ENCODE measurements around the gene ZNG1B.
"Not testable (repeated sequence)": the region's sequence is repeated elsewhere in the genome, so short reads cannot be mapped to it uniquely, and the experiment has no call there.

Gene ZNG1B

GRCh38 chr2:113503094-113504042 lies 65.9 kb downstream of the ZNG1B start:
- peak overlapping the region; percentile 1 for H3K4me3 ChIP-seq (ENCODE audit: low read depth, low read length)

GRCh38 chr2:113504081-113504480 lies 66.6 kb downstream of the ZNG1B start:
- H3K4me3 ChIP-seq (ENCODE audit: low read depth, low read length) = not testable (repeated sequence)

GRCh38 chr2:113507394-113508140 lies 70.1 kb downstream of the ZNG1B start:
- H3K4me3 ChIP-seq (ENCODE audit: low read depth, low read length) = not testable (repeated sequence)

GRCh38 chr2:113508187-113508586 lies 70.7 kb downstream of the ZNG1B start:
- H3K4me3 ChIP-seq (ENCODE audit: low read depth, low read length) = not testable (repeated sequence)

DNA sequence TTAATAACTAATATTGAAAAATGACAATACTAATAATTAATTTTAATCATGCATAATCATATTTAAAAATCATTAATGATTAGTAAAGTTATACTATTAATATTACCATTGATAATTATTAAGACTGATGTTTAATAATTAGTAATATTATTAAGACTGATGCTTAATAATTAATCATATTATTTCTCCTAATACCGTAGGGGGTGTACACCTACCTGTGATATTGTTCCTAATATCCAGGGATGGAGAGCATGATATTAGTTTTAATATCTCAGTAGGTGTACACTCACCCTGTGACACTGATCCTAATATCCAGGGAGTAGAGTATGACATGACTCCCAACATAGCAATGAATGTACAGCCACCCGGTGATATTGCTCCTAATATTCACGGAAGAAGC lies 73.4 kb downstream of the ZNG1B start:
- H3K4me3 ChIP-seq (ENCODE audit: low read depth, low read length) = not testable (repeated sequence)

- H3K4me3 ChIP-seq (ENCODE audit: low read depth, low read length) = not testable (repeated sequence)
Observed at GRCh38 chr2:113511859-113512258, 74.4 kb downstream of the ZNG1B start.

DNA sequence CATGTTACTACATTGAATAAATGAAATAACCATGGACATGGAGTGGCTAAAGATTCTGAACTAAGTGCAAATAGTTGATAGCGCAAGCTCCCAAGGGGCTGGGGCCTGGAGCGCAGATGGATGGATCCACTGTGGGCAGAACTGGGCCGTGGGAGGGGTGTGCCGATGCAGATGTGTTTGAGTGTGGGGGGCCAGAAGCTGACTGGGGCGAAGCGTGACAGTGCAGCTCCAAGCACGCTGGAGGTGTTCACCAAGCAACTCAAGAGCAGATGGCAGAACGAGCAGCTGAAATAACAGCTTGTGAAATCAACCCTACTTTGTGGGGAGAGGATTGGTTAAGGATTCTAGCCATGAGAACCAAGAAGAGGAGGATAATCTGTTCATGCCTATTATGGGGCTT lies 78.0 kb downstream of the ZNG1B start:
- H3K4me3 ChIP-seq (ENCODE audit: low read depth, low read length) = not testable (repeated sequence)

- H3K4me3 ChIP-seq (ENCODE audit: low read depth, low read length) = not testable (repeated sequence)
Observed at GRCh38 chr2:113515995-113516394, 78.5 kb downstream of the ZNG1B start.

DNA sequence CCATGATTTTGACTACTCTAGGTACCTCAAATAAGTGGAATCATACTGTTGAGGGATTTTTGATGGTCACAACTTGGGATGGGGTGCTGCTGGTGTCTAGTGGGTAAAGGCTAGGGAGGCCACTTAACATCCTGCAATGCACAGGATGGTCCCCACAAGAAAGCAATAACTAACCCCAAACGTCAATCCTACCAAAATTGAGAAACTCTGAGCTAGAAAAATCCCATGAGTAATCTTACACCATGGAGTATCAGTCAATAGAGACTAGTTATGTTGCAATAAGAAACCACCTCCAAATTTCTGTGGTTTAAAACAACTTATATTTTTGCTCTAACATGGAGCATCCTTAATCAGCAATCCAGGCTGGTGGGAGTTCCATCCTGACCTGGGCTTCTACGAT lies 79.5 kb downstream of the ZNG1B start:
- not testable (repeated sequence) for H3K4me3 ChIP-seq (ENCODE audit: low read depth, low read length)

DNA sequence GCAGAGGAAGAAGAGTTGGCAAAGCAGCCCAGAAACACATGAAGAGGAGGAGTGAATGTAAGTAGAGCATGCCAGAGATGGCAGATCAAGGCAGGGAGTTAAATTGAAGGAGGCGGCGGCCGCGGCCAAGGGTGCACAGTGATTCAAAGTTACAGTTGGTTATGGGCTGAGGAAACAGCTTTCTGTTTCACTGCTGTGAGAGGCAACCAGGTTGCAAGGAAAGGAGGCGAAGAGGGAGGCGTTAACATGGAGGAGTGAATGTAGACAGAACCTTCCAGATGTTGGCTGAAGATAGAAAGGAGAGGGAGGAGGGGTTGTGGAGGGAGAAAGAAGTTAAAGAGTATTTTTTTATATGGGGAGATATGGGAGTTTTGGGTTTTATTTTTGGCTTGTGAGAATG lies 83.3 kb downstream of the ZNG1B start:
- H3K4me3 ChIP-seq (ENCODE audit: low read depth, low read length) = not testable (repeated sequence)

DNA sequence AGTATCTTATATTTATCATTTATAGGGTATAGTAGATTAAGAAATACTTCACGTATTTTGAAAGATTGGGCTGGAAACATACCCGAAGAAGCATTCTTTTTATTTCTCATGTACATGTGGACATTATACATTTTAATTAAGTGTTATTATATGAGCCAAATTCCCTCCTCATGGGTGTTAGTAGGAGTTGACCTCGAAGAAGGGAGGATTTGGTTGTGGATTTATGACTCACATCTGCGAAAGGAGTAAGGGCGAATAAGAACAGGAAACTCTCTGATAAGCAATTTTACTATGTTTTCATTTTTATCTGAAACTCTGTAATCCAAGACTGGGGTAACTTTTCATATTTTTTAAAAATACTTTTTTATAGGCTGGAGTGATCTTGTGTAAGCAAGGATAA lies 84.0 kb downstream of the ZNG1B start:
- not testable (repeated sequence) for H3K4me3 ChIP-seq (ENCODE audit: low read depth, low read length)

- not testable (repeated sequence) for H3K4me3 ChIP-seq (ENCODE audit: low read depth, low read length)
Observed at GRCh38 chr2:113524986-113525385, 87.5 kb downstream of the ZNG1B start.

DNA sequence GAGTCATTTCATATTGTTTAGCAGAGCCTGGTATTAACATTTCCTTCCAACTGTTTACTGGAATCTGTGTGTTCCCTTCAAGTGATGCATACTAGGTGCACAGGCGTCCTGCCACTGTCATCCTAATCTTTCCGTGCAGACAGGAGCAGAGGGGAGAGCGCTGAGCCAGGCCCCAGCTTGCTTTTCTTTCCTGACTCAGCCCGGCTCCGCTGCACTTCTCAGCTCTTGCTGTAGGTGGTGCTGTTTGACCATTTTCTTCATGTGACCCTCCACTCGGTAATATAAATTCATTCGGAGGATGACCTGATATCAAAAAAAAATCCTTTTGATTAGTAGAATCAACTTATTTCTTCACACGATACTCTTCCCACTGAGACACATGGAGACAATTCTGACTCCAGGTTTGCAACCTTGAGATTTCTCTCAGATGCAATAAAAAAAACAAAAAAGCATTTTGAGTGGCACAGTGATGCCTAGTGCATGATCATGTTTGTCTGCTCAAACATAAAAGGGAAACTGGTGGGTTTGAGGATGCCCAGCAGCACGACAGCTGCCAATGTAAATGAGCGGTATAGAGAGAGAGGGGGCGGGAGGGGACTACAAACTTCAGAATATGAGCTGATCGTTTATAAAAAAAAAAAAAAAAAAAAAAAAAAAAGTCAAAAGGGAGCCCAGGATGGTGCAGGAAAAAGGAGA lies 90.0 kb downstream of the ZNG1B start:
- not testable (repeated sequence) for H3K4me3 ChIP-seq (ENCODE audit: low read depth, low read length)

DNA sequence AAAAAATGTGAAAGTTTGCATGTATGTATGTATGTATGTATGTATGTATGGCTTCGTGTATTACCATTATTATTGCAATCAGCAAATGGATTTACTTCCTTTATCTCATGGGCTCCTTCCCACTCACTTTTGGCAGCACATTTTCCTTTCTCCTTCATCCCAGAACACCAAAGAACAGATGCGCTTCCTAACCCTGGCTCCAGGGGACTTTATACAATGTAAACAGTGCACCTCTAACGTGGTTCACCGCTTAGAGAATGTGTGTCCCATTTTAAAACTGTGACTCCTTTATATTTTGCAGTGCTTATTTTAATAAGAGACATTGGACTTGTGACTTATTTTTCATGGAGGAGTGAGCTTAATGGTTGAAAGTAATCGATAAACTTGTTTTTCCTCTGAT lies 90.6 kb downstream of the ZNG1B start:
- not testable (repeated sequence) for H3K4me3 ChIP-seq (ENCODE audit: low read depth, low read length)

DNA sequence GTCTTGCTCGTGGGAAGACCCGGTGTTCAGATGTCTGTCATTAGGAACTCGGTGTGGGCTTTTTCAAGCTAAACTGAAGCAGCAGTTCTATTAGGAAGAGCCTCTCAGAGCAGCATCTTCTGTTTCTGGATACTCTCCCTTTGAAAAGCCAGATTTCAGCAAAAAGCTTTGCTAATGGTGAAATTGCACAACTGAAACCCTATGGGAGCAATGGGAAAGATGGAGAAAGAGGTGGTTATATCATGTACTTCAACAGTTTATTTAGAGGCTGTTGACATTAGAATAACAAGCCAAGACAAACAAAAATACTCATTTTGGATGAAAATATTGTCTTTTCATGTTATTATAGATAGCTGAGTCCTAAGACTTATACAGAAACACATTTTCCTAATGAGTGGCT lies 91.4 kb downstream of the ZNG1B start:
- not testable (repeated sequence) for H3K4me3 ChIP-seq (ENCODE audit: low read depth, low read length)

DNA sequence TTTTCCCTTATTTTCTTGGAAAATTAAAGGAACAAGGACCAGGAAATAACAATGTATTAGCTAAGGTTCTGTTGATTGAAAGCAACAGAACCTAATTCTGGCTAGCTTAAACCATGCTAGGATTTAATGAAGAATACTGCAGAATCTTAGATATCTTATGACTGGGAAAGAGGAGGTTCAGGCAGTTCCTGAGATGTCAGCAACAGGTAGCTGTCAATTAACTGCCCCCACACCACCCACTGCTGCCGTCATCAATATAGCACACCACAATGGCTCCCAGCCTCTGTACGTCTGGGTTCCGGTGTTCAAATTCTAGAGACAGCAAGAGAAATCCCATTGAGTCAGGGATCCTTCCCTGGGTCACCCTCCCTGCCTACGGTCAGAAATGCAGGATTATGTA lies 95.5 kb downstream of the ZNG1B start:
- not testable (repeated sequence) for H3K4me3 ChIP-seq (ENCODE audit: low read depth, low read length)

DNA sequence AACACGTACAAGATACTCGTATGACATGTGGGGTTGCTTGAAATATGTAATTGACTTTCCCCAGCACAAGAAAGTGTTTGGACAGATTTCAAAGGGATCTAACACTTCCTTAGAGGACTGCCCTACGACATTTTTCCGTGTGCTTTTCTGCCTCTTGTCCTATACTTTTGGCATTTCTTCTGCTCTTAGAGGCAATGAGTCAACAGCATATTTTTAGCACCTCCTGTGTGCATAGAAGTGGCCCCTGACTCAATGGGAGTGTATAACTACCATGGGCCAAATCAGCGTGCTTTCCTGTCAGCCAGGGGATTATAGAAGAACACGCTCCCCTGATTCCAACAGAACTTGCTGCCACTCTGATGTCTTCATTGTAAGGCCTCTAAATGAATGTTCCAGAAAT lies 99.1 kb downstream of the ZNG1B start:
- H3K4me3 ChIP-seq (ENCODE audit: low read depth, low read length) = not testable (repeated sequence)

GRCh38 chr2:113540834-113541203 lies 103.3 kb downstream of the ZNG1B start:
- H3K4me3 ChIP-seq (ENCODE audit: low read depth, low read length) = not testable (repeated sequence)

- H3K4me3 ChIP-seq (ENCODE audit: low read depth, low read length) = peak overlapping the region; percentile 20
Observed at GRCh38 chr2:113541204-113541975, 103.9 kb downstream of the ZNG1B start.

GRCh38 chr2:113541976-113542485 lies 104.5 kb downstream of the ZNG1B start:
- peak overlapping the region; percentile 13 for H3K4me3 ChIP-seq (ENCODE audit: low read depth, low read length)

GRCh38 chr2:113542529-113542928 lies 105.0 kb downstream of the ZNG1B start:
- H3K4me3 ChIP-seq (ENCODE audit: low read depth, low read length) = not testable (repeated sequence)

All from iPS-11a (cell line).